ENCODE data around the gene LCE6A. TPM values are rescaled to one million over a fixed set of nuclear protein-coding genes. Genes with fewer than 3 reads are reported as not detected.

Gene LCE6A
- total RNA-seq, 1 donor from 2014 or later = not detected

- Histone ChIP-seq H3K9me3 (ENCODE audit: insufficient read depth, low read depth, low read length) (no peaks in the 10 kb centered on the region), H3K79me2 (ENCODE audit: insufficient read depth, low read length) (no peaks in the 10 kb centered on the region), H3K36me3 (ENCODE audit: insufficient read depth, low read length) (no peaks in the 10 kb centered on the region), H2AFZ (ENCODE audit: low read depth, low read length) (no peak overlapping the region), H3K4me2 (ENCODE audit: low read length) (no peak overlapping the region), H3K9ac (ENCODE audit: low read length) (no peak overlapping the region), H3K4me3 (ENCODE audit: insufficient read depth, low read depth, low read length) (no peak overlapping the region), H3K27ac (ENCODE audit: low read depth, low read length) (no peak overlapping the region), H3K27me3 (ENCODE audit: insufficient read depth, low read length) (no peaks in the 10 kb centered on the region), H3K4me1 (ENCODE audit: insufficient read depth, low read length) (no peaks in the 10 kb centered on the region), H4K20me1 (ENCODE audit: insufficient read depth, low read length) (no peaks in the 10 kb centered on the region)
- no peak for TF ChIP-seq EZH2 (IDR thresholded peaks at IDR 0.05; ENCODE audit: insufficient read depth, low read length)
- TF ChIP-seq CTCF (IDR thresholded peaks at IDR 0.05; ENCODE audit: insufficient read depth, low read depth, low read length) = no peak
- H3K27ac Mint-ChIP-seq (ENCODE audit: unreplicated experiment) = peak overlapping the region; percentile 35
- no peaks in the 10 kb centered on the region for H3K36me3 Mint-ChIP-seq (ENCODE audit: low read depth, unreplicated experiment)
- DNase-seq (ENCODE audit: low read depth) (no peak), FAIRE-seq (no peak)
- peaks cover 2% of the 10 kb centered on the region for H3K9me3 Mint-ChIP-seq (ENCODE audit: unreplicated experiment)
- peaks cover 7% of the 10 kb centered on the region for H3K4me1 Mint-ChIP-seq (ENCODE audit: low read depth, unreplicated experiment)
- peaks cover 2% of the 10 kb centered on the region for H3K27me3 Mint-ChIP-seq (ENCODE audit: low read depth, unreplicated experiment)
- H3K4me3 Mint-ChIP-seq (ENCODE audit: unreplicated experiment) = no peak overlapping the region
These were observed 37.7 kb downstream of the LCE6A start for GRCh38 chr1:152880316-152880715.

- Mint-ChIP-seq H3K9me3 (ENCODE audit: unreplicated experiment) (peaks cover 2% of the 10 kb centered on the region), H3K27ac (ENCODE audit: unreplicated experiment) (no peak overlapping the region), H3K4me3 (ENCODE audit: unreplicated experiment) (no peak overlapping the region), H3K4me1 (ENCODE audit: low read depth, unreplicated experiment) (peaks cover 7% of the 10 kb centered on the region), H3K27me3 (ENCODE audit: low read depth, unreplicated experiment) (peaks cover 2% of the 10 kb centered on the region), H3K36me3 (ENCODE audit: low read depth, unreplicated experiment) (no peaks in the 10 kb centered on the region)
- Histone ChIP-seq H3K4me2 (ENCODE audit: low read length) (no peak overlapping the region), H4K20me1 (ENCODE audit: insufficient read depth, low read length) (no peaks in the 10 kb centered on the region), H3K27ac (ENCODE audit: low read depth, low read length) (no peak overlapping the region), H3K27me3 (ENCODE audit: insufficient read depth, low read length) (no peaks in the 10 kb centered on the region), H3K9me3 (ENCODE audit: insufficient read depth, low read depth, low read length) (no peaks in the 10 kb centered on the region), H3K4me3 (ENCODE audit: insufficient read depth, low read depth, low read length) (no peak overlapping the region), H3K9ac (ENCODE audit: low read length) (no peak overlapping the region), H2AFZ (ENCODE audit: low read depth, low read length) (no peak overlapping the region), H3K36me3 (ENCODE audit: insufficient read depth, low read length) (no peaks in the 10 kb centered on the region), H3K79me2 (ENCODE audit: insufficient read depth, low read length) (no peaks in the 10 kb centered on the region), H3K4me1 (ENCODE audit: insufficient read depth, low read length) (no peaks in the 10 kb centered on the region)
- no peak for FAIRE-seq
- TF ChIP-seq CTCF (IDR thresholded peaks at IDR 0.05; ENCODE audit: insufficient read depth, low read depth, low read length) (no peak), EZH2 (IDR thresholded peaks at IDR 0.05; ENCODE audit: insufficient read depth, low read length) (no peak)
- no peak for DNase-seq (ENCODE audit: low read depth)
These were observed 38.3 kb downstream of the LCE6A start for GRCh38 chr1:152880907-152881306.

GRCh38 chr1:152884085-152884484, 41.4 kb downstream of the LCE6A start:
- Histone ChIP-seq H3K9me3 (ENCODE audit: insufficient read depth, low read depth, low read length) (no peaks in the 10 kb centered on the region), H3K27ac (ENCODE audit: low read depth, low read length) (no peak overlapping the region), H2AFZ (ENCODE audit: low read depth, low read length) (no peak overlapping the region), H3K36me3 (ENCODE audit: insufficient read depth, low read length) (no peaks in the 10 kb centered on the region), H3K4me3 (ENCODE audit: insufficient read depth, low read depth, low read length) (no peak overlapping the region), H3K4me2 (ENCODE audit: low read length) (no peak overlapping the region), H3K79me2 (ENCODE audit: insufficient read depth, low read length) (no peaks in the 10 kb centered on the region), H3K9ac (ENCODE audit: low read length) (no peak overlapping the region), H3K27me3 (ENCODE audit: insufficient read depth, low read length) (no peaks in the 10 kb centered on the region), H4K20me1 (ENCODE audit: insufficient read depth, low read length) (no peaks in the 10 kb centered on the region), H3K4me1 (ENCODE audit: insufficient read depth, low read length) (no peaks in the 10 kb centered on the region)
- DNase-seq (ENCODE audit: low read depth) (no peak), FAIRE-seq (no peak)
- Mint-ChIP-seq H3K36me3 (ENCODE audit: low read depth, unreplicated experiment) (no peaks in the 10 kb centered on the region), H3K9me3 (ENCODE audit: unreplicated experiment) (no peaks in the 10 kb centered on the region), H3K4me1 (ENCODE audit: low read depth, unreplicated experiment) (peaks cover 8% of the 10 kb centered on the region), H3K4me3 (ENCODE audit: unreplicated experiment) (no peak overlapping the region), H3K27ac (ENCODE audit: unreplicated experiment) (no peak overlapping the region), H3K27me3 (ENCODE audit: low read depth, unreplicated experiment) (peaks cover 2% of the 10 kb centered on the region)
- TF ChIP-seq EZH2 (IDR thresholded peaks at IDR 0.05; ENCODE audit: insufficient read depth, low read length) (no peak), CTCF (IDR thresholded peaks at IDR 0.05; ENCODE audit: insufficient read depth, low read depth, low read length) (no peak)

All from astrocyte (in vitro differentiated cells and primary cell).